PC-3 (cell line): ENCODE measurements around the gene MAP3K9.

Experiments
- EZH2 ChIP-seq: fragments of 300-600 bp; sonication (generic); IDR thresholded peaks from one replicate; pipeline ENCODE4 v1.6.1; 2017; ENCODE audit warnings: antibody characterized with exemption, mild to moderate bottlenecking, low read length; ENCODE audit not compliant: unreplicated experiment
- TF ChIP-seq, protein P1 (sequence below): fragments of 300-600 bp; sonication (generic); conservative IDR thresholded peaks from 2 replicates; pipeline ENCODE4 v1.5.1; 2017; ENCODE audit warnings: antibody characterized with exemption, low read depth, mild to moderate bottlenecking, low read length

DNA sequence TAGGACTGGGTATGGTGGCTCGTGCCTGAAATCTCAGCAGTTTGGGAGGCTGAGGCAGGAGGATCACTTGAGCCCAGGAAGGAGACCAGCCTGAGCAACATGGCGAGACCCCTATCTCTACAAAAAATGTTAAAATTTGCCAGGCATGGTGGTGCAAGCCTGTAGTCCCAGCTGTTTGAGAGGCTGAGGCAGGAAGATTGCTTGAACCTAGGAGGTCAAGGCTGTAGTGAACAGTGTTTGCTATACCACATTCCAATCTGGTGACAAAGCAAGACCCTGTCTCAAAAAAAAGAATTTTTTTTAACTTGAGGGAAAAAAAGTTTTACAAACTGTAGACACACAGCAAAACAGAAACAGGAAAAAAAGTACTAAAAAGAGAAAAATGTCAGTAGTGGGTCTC lies 2.3 kb upstream of the MAP3K9 start:
- TF ChIP-seq, protein P1, sequence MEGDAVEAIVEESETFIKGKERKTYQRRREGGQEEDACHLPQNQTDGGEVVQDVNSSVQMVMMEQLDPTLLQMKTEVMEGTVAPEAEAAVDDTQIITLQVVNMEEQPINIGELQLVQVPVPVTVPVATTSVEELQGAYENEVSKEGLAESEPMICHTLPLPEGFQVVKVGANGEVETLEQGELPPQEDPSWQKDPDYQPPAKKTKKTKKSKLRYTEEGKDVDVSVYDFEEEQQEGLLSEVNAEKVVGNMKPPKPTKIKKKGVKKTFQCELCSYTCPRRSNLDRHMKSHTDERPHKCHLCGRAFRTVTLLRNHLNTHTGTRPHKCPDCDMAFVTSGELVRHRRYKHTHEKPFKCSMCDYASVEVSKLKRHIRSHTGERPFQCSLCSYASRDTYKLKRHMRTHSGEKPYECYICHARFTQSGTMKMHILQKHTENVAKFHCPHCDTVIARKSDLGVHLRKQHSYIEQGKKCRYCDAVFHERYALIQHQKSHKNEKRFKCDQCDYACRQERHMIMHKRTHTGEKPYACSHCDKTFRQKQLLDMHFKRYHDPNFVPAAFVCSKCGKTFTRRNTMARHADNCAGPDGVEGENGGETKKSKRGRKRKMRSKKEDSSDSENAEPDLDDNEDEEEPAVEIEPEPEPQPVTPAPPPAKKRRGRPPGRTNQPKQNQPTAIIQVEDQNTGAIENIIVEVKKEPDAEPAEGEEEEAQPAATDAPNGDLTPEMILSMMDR: no peak
- no peak for TF ChIP-seq EZH2
